GM19324 (cell line): ENCODE measurements around the gene KIAA1671.

ENCODE experiments used
- ATAC-seq: cut with Tn5 transposase; IDR thresholded peaks from one replicate; pipeline ENCODE4 v1.9.1; 2021; ENCODE audit warnings: mild to moderate bottlenecking, moderate library complexity; ENCODE audit not compliant: unreplicated experiment, low FRiP score

Gene KIAA1671

DNA sequence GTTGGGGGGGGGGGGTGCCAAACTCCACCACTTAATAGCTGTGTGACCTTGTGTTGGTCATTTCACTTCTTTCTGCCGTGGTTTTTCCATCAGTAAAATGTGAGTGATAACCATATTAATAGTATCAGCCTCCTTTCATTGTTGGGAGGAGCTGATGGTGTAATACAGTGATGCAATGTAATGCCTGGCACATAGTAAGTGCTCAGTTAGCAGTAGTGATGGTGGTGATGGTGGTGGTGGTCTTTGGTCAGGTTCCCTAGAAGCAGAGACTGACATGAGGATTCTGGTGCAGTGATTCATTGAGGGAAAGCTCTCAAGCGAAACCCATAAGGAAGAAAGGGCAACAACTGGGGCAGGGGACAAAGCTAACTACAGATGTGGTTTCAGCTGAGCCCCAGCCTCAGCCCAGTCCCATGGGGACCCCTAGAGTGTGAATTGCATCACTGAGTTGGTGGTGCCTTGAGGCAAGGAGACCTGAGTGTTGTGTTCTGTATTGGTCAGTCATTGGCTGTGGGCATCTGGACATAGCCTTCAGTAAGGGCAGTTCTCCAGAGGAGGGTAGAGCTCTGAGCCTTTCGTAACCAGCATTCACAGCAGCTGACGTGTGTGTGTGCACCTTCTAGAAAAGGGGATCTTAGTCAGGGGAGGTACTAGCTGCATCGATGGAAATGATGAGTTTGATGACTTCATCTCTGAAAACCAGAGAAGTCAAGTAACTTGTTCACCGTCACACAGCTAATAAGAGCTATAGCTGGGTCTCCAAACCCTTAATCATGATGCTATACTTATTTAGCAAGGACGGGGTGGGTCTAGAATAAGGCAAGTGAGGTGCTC lies 153.5 kb downstream of the KIAA1671 start:
- ATAC-seq, result no peak

DNA sequence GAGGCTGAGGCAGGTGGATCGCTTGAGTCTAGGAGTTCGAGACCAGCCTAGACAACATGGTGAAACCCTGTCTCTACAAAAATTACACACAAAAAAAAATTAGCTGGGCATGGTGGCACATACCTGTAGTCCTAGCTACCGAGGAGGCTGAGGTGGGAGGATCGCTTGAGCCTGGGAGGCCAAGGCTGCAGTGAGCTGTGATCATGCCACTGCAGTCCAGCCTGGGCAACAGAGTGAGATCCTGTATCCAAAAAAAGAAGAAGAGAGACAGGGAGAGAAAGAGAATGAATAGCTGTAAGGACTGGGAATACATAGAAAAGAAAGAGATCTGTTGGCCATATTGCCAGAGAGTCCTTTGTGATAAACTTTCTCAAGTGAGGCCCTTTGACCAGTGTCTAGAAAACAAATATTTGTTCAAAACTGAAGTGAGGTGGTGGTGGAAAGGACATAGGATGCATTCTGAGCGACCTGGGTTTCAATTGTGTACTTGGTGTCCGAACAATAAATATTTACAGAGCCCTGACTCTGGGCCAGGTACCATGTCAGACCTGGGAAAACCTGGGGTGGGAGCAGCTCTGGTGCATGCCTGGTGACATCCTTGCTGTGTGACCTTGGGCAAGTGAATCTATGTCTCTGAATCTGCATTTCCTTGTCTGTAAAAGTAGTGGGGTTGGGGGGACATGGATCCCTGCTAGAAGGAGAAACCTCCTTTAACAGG lies 157.5 kb downstream of the KIAA1671 start:
- no peak for ATAC-seq

DNA sequence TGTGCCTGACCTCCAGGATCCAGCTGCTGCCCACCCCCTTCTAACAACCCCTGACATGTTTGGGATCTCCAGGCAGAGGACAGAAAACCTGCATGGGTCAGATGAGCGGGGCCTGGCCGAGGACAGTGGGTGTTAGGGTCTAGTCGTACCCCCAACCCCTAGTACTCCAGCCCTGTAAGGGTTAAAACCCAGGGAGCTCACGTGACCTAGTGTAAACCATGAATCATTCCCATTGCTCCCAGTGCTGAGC lies 158.0 kb downstream of the KIAA1671 start:
- ATAC-seq, result no peak

DNA sequence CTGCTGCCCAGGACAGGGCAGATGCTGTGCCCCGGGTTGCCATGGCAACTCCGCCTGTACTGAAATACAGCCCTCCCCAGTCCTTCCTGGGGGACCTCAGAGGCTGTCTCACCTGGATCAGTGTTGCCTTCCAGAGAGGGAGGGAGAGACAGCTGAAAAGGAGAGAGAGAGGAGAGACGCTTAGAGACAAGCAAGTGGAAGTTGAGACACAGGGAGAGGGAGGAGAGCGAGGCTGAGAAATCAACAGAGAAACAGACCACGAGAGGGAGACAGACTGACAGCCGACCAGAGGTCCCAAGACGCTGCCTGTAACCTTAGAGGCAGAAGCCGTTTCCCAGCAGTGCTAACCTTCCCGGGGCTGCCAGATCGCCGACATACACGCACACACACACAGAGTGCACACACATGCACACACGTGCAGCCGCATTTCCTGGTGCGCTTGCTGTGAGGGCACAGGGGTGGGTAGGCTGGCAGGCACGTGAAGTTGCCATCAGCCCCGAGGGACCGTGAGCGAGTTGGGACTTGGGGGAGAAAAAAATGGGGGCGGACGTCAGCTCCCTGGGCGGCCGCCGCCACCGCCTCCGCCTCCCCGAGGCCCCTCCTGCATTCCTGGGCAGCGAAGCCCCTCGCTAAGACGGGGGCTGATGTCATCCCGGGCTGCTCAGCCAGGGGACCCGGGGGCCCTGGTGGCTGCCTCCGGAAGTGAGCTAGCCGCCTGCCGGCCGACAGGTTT lies 158.5 kb downstream of the KIAA1671 start:
- peak; percentile 60 for ATAC-seq

DNA sequence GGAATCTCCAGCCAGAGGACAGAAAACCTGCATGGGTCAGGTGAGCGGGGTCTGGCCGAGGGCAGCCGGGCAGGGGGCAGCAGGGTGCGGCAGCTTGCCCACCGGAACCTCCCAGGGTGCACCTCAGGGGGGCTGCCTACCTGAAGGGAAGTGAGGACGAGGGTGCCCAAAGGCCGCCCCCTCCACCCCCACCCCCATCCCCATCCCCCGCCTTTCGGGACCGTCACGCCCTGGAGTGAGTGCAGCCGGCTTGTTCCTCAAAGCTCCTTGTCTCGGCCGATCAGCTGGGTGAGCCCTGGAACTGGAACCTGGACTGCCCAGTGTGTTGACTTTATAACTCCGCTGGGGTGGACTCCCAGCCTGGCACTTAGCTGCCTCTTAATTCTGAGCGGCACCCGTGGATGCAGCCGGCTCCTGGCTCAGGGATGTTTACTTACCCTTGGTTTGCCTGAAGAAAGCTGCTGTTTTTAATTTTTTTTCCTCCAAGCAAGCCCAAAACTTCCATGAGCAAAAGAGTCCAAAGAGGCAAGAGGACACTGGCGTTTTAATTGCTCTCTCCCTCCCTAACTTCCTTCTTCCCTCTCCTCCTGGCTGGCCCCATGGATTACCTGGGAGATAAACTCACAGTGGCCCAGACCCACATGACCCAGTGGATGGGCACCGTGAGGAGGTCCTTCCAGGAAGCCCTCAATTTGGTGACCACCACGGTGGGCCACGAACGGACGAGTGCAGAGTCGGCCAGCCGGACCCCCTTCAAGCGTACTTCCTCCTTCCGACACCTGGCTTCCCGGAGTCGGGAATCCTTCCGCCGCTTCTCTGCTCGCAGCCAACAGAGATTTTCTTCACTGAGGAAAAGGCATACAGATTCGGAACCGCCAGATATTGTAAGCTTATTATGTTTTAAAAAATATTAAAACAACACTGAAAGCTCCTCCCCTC lies 159.3 kb downstream of the KIAA1671 start:
- no peak for ATAC-seq

DNA sequence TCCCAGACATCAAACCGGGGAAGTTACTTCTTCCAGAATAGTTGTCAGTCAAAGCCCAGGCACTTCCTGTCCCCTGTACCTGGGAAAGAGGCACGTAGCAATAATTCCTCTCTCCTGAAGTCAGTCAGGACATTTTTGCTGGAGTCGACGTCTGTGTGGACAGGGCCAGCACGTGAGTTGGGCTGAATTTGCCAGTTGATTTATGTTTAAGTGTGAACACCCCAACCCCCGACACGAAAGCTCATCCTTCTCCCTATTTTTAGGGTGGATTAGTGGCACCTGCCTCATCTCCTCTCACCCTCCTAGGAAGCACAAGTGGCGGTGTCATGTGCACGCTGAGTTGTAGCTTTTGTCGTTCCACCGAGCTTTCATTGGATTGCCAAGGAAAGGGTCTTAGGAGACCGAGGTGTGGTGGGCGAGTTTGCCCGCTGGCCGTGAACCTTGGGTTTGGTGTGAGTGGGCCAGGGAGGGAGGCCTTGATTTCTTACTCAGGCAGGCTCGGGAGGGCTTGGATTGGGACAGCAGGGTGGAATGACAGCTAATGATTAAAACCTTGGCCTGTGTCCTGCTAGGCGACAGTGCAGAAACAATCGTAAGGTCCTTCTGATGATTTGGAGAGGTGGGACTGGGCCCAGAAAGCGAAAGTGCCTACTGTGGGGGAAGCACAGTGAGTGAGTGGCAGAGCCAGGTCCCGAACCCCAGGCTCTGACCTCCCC lies 160.2 kb downstream of the KIAA1671 start:
- ATAC-seq, result no peak

DNA sequence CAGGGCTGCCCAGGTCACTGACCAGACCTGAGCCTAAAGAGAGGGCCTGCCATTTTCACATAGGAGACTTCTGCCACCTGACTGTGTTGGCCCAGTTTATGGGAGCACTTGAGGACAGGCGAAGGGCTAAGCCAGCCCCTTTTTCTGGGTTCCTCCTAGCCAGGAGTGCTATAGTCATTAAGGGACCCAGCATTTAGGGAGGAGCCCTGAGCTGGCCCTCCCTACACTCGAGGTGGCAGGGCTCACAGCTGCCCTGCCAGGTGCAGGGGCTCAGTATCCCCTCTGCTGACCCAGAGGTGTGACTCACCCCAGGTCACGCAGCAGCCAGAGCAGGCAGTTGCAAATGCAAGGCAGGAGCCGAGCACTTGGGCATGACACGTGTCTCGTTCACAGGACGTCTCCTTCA lies 160.8 kb downstream of the KIAA1671 start:
- no peak for ATAC-seq

DNA sequence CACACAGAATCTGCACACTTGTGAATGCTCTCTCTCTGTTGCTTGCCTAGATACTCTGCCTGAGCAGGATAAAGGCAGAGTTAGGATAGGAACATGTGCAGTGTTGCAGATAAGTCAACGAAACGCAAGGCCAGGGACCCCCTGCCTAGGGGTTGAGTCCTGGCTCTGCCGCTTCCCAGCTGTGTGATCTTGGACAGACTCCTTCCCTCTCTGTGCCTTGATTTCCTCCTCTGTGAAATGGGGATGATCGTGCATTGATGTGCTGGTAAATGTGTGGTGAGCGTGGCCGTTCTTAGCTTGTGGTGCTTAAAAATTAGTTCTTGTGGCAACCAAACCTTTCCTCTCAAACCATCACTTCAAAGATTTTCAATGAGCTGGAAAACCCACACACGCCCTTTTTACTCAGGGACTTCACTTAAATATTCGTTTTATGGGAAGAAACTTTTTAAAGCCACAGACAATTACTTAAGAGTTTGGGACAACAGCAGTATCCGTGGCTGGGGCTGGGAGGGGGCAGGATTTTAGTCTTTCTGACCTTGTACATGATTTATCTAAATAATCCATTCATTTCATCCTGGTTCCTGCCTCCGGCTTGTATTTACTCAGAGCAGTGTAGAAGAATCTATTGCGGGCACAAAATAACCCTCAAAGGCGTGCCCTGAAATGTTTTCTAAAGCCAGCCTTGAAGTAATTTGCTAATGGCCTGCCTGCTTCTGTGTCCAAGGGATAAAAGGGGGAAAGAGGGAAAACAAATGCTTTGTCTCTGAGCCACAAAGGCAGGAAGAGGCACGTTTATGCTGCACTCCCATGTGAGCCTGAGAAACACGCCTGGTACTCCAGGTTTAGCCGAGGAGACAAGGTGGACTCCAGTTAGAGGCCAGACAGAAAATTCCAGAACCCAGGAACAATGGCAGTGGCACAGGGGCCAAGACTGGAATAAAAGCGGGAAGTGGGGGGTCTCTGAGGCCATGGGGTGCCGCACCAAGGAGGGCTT lies 162.2 kb downstream of the KIAA1671 start:
- no peak for ATAC-seq

DNA sequence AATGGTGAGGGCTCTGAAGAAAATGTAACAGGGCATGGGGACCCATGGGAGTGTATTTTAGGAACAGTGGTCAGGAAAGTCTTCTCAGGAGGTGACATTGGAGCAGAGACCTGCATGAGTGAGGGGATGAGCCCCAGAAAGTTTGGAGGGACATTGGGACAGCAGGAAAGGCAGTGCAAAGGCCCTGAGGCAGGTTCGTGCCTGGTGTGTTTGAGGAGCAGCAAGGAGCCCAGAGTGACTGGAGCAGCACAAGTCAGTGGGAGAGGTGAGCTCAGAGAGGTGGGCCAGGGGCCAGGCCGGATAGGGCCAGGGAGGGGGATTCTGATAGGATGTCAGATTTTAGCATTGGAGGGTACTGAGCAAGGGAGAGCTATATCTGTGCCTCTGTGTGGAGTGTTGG lies 167.1 kb downstream of the KIAA1671 start:
- no peak for ATAC-seq

DNA sequence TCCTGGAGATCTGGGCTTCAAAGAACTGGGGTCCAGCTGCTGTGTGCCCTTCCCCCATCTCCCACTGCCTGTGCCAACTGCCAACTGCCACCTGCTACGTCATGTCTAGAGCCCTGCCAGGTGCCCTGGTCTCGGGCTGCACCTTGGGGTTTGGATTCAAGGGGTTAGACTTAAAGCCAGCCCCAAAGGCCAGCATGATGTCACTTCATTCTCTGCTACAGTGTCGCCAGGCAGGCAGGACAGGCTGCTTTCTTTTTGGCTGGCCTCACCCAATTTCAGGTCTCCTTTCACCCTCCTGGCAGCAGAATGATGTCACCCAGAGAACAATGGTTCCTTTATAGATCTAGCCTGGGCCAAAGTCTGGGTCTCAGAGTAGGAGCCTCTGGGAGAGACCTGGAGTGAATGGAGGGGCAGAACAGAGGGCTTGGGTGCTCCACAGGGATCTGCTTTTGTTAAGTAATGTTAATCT lies 167.6 kb downstream of the KIAA1671 start:
- ATAC-seq, result no peak

DNA sequence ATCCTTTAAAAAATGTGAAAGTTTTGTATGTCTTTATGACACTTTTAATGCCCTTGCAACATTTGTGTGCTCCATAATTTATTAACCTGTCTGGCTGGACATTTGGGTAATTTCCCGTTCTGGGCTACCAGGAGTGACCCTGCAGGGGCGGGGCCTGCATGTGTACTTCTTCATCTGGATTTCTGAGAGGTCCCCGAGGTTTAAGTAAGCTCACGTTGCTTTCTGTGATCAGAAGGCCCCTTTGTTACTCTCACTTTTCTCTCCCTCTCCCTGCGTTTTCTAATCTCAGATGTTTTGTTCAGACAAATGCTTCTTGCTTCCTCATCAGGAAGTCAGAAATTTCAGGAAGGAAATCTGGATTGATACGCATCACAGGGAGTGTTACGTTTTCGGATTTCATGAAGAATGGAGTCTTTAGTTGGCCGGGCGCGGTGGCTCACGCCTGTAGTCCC lies 168.3 kb downstream of the KIAA1671 start:
- ATAC-seq, result no peak

DNA sequence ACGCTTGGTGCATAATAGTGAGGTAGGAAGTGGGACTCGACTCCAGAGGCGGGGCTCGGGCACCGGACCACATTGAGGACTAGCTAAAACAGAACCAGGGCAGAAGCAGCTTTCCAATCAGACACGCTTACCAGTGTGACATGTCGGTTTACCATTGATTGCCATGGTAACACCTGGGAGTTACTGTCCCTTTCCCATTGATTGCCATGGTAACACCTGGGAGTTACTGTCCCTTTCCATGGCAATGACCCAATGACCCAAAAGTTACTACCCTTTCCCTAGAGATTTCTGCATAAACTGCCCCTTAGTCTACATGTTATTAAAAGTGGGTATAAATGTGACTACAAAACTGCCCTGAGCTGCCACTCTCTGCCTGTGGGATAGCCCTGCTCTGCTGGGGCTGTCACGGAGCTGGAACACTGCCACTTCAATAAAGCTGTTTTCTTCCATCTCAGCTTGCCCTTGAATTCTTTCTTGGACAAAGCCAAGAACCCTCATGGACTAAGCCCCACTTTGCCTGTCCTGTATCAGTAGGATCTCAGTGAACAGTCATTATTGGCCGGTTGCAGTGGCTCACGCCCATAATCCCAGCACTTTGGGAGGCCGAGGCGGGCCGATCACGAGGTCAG lies 169.7 kb downstream of the KIAA1671 start:
- ATAC-seq, result no peak

DNA sequence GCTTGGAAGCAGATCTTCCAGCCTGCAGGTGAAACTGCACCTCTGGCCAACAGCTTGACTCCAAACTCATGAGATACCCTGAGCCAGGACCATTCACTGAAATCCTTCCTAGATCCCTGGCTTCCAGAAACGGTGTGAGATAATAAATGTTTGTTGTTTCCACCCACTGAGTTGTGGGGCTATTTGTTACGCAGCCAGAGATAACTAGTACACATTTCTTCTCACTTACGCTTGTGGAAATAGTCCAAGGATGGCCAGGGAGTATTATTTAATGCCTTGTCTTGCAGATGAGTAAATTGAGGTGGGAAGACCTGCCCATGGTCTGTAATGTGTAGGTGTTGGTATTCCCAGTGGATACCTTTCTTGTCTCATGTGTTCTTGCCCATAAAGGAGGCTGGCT lies 171.2 kb downstream of the KIAA1671 start:
- ATAC-seq, result no peak

DNA sequence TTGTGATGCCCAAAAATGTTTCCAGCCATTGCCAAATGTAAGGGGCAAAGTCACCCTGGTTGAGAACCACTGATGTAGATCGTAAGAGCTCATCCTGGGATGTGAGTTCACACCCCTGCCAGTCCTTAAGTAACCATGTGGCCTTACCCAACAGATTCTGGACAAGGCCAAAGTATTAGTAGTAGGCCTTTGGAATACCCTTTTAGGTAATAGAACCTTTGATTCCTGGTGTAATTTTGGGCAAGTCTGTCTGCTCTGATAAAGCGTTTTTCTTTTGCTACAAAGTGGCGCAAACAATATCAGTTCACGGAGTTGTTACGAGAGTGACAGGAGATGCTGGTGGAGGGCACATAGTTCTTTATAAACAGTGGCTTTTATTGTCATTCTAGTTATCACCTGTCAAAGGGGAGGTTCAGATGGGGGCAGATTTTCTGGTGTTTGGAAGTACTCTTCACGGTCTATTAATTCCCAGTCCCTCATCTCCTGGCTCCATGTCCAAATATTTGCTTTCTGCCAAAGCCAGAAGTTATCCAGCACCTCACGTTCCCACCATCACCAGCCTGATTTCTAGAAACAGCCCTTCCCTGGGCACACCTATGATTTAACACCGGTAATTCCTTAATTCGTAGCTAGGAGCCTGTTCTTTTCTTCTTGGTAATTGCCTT lies 173.3 kb downstream of the KIAA1671 start:
- no peak for ATAC-seq

DNA sequence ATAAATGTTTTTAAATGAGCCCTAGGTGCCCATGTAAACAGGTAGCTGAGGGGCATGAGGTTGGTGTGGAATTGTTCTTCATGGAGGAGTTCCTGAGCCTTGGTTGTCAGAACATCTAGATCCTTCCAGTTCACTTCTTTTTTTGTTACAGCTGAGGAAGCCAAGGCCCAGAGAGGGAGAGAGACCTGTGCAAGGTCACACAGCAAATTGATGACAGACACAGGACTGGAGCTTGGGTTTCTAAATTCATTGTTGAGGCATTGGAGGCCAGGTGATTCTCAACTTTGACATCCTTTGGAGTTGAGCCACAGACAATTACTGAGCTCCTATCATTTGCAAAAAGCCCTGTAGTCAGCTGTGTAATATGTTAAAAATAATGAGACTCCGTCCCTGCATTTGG lies 174.0 kb downstream of the KIAA1671 start:
- no peak for ATAC-seq

DNA sequence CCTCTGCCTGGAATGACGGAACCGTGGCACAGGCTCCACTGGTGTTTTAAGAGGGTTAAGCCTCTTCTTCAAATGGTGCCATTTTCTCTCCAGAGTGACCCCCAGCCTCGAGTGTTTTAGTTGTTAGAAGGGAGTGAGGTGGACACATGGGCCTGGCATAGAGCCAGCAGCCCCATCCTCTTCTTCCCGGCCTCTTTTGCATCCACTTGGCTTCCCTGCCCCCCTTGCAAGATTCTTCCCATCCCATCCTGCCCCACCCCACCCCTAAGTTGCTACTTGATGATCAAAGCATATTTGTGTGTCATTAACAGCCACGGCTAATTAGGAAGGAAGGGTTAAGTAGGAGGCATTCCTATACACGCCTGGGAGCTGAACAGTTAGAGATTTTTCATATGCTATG lies 174.8 kb downstream of the KIAA1671 start:
- ATAC-seq, result no peak

DNA sequence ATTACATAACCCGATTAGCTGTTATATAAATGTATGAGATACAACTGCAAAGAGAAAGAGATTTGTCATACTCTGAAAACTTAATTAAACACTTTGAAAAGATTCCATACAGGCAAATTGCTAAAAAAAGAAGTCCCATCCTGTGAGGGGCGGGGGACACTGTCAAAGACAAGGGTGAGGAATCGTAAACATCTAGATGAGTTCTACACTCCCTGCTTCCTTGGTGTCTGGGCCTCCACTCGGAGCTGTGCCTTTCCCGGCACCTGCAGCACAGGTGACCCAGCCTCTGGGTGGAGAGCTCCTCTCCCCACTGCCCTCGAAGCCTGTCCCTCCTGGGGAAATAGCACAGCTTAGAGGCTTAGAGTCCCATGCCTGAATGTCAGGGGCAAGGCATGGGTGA lies 177.9 kb downstream of the KIAA1671 start:
- ATAC-seq, result no peak
